HG03039 (cell line): ENCODE results near the gene PPARD.
"Not testable (repeated sequence)": the region's sequence is repeated elsewhere in the genome, so short reads cannot be mapped to it uniquely, and the experiment has no call there.

Experiments
- ATAC-seq: cut with Tn5 transposase; IDR thresholded peaks from one replicate; pipeline ENCODE4 v1.9.1; 2021; ENCODE audit warnings: mild to moderate bottlenecking, moderate library complexity; ENCODE audit not compliant: unreplicated experiment

PPARD gene

GRCh38 chr6:35312076-35312800 is 30.1 kb upstream of the PPARD start:
- ATAC-seq: no peak

- ATAC-seq: no peak
These were observed 29.6 kb upstream of the PPARD start for GRCh38 chr6:35312807-35313206.

DNA sequence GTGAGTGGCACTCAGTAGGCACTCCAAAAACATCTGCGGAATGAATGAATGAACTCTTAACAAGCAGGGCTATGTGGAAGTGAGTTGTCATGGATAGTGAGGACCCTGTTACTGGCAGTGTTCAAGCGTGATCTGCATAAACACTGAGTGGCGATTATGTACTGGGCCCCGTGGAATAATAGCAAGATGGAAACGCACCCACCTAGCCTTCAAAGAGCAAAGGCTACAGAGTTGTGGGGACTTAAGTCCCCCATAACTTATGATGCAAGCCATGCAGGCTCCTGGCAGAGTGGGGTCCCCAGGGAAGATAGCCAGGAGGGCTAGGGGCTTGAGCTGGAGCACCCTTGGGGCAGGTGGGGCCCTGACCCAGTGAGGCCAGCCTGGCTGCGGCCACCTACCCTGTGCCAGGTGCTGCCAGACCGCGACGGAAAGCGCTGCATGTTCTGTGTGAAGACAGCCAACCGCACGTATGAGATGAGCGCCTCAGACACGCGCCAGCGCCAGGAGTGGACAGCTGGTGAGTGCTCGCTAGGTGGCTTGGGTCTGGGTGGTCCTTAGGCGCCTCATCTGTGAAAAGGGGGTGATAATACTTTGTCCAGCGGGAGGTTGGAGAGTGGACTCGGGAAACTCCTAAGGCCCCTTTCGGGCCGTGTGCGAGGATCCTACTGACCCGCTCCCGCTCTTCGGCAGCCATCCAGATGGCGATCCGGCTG is 24.7 kb upstream of the PPARD start:
- ATAC-seq: no peak

GRCh38 chr6:35318196-35319171 is 23.9 kb upstream of the PPARD start:
- no peak for ATAC-seq

- no peak for ATAC-seq
These were observed 22.9 kb upstream of the PPARD start for GRCh38 chr6:35319346-35320030.

DNA sequence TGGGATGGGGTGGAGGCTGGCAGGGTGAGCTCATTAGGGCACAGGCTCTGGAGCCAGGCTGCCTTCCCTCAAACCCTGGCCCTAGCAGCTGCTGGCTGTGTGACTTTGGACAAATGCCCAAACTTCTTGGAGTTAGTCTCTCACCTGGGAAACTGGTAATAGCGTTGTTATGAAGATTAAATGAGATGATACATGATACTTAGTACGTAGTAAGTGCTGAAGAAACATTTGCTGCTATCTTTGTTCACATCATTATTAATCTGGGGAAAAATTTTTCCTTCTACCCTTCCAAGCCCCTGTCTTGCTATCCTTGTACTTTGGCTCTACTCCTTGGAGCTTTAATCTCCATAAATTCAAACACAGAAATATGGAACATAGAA is 22.3 kb upstream of the PPARD start:
- ATAC-seq: no peak

GRCh38 chr6:35321091-35321490 is 21.3 kb upstream of the PPARD start:
- ATAC-seq: no peak

DNA sequence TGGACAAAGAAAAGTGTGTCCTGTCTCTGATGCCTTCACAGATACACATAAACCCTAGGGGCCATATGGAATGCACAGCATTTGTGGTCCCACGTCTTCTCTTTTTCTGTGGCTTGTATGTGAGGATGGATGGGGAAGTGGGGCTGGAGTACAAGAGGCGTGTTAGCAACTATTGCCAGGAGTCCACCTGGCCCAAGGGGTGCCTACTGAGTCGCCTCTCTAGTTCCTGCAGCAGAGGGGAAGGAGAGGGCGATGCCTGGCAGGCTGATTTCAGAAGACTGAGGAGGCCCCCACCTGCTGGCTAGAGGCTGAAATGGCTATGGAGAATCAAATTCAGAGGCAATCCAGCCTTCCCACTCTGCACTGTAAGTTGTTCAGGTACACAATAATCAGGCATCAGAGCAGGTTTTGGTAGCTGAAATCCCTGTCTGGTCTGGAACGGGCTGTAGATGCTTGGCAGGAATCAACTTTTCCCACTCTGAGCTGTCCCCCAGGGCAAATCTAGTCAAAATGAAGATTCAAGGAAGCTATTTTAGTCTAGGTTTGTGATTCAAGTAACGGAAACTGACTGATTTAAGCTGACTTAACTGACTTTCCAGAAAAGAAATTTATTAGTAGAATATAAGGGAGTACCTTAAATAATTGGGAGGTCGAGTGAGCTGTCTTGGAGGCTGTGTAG is 14.9 kb upstream of the PPARD start:
- ATAC-seq: no peak

DNA sequence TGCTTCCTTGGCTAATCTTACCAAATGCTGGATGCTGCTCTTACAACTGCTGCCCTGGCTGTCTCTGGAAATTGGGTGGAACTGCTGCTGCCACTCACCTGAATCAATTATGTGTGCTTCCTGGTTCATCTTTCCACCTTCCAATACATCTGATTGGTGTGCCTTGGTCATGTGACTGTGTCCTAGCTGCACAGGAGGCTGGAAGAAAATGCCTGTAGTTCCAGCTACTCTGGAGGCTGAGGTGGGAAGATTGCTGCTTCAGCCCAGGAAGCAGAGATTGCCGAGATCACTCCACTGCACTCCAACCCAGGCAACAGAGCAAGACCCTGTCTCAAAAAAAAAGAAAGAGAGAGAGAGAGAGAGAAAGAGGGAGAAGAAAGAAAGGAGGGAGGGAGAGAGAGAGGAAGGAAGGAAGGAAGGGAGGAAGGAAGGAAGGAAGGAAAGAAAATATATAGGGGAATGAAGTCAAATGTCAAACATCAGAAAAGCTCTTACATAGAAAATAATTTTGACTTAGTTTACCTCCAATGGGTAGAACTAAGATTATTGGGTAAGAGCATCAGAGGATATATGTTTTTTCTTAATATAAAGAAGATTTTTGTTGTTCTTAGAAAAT is 14.1 kb upstream of the PPARD start:
- no peak for ATAC-seq

DNA sequence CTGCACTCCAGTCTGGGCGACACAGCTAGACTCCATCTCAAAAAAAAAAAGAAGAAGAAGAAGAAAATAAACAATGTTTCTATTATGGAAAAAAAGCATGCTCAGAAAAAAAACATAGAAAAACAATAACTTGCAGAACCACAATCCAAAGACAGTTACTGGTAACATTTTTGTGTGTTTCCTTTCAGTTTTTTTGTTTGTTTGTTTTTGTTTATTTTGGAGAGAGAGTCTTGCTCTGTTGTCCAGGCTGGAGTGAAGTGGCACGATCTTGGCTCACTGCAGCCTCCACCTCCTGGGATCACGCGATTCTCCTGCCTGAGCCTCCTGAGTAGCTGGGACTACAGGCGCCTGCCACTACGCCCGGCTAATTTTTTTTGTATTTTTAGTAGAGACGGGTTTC is 13.4 kb upstream of the PPARD start:
- not testable (repeated sequence) for ATAC-seq

DNA sequence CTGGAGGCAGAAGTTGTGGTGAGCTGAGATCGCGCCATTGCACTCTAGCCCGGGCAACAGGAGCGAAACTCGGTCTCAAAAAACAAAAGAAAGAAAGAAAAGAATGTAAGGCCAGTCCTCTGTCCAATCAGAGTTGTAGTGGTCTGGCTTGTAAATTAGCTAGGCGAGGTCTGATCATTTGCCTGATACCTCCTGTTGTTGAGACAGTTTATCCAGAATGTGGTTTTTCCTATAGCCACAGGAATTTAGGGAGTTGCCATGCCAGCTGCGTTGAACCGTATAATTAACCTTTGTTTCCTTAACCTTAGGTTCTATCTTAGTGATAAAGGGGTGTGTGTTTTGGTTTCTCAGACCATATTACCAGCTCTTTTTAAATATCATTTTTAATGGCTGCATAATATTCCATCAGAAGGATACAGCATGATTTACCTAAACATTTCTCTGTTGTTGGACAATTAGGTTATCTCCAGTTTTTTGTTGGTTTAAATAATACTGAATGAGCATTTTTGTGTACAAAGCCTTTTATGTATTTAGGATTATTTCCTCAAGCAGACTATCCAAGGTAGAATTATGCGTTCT is 11.7 kb upstream of the PPARD start:
- ATAC-seq: no peak

DNA sequence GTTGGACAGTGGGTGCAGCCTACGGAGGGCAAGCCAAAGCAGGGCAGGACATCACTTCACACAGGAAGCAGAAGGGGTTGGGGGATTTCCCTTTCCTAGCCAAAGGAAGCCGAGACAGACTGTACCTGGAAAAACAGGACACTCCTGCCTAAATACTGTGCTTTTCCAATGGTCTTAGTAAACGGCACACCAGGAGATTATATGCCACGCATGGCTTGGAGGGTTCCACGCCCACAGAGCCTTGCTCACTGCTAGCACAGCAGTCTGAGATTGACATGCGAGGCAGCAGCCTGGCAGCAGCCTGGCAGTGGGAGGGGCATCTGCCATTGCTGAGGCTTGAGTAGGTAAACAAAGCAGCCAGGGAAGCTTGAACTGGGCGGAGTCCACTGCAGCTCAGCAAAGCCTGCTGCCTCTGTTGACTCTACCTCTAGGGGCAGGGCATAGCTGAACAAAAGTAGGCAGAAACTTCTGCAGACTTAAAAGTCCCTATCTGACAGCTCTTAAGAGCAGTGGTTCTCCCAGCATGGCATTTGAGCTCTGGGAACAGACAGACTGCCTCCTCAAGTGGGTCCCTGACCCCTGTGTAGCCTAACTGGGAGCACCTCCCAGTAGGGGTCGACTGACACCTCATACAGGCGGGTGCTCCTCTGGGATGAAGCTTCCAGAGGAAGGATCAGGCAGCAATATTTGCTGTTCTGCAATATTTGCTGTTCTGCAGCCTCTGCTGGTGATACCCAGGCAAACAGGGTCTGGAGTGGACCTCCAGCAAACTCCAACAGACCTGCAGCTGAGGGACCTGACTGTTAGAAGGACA is 10.1 kb upstream of the PPARD start:
- not testable (repeated sequence) for ATAC-seq

DNA sequence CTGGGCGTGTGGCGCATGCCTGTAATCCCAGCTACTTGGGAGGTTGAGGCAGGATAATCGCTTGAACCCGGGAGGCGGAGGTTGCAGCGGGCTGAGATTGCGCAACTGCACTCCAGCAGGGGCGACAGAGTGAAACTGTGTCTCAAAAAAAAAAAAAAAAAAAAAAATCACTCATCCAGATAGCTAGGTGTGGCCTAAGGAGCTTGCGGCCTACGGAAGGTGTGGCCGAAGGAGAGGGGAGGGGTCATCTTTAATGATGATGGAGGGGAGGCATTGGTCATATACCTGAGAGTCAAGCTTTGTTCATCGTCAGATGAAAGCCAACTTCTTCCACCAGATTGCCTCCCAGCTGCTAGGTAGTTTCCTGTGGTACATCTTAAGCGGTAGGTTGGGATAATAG is 801 bp upstream of the PPARD start:
- no peak for ATAC-seq

GRCh38 chr6:35343092-35343834 is 905 bp downstream of the PPARD start:
- ATAC-seq: no peak

GRCh38 chr6:35343835-35344550 is 1.6 kb downstream of the PPARD start:
- ATAC-seq: no peak

GRCh38 chr6:35351422-35351821 is 9.1 kb downstream of the PPARD start:
- no peak for ATAC-seq

DNA sequence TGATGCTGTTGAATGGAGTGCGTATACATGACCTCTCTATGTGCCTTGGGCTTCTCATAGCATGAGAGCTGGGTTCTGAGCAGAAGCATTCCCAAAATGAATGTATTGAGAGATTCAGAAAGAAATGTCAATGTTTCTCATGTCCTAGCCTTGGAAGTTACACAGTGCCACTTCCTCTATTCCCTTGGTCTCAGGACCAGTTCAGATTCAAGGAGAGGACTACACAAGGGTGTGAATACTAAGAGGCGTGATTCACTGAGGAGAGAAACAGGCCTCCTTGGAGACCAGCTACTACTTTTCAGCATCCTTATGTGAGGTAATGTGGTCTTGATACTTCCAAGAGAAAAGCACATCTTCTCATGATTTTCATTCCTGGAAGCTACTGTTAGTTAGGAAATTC is 10.4 kb downstream of the PPARD start:
- ATAC-seq: no peak
